WTC11 (cell line): Measurements from ENCODE around the gene GPR153. TPM values are rescaled to one million over a fixed set of nuclear protein-coding genes. Genes with fewer than 3 reads are reported as not detected.

ENCODE experiments used
- ATAC-seq: fragments of 200-7000 bp; cut with Tn5 transposase; 2 replicates; pipeline ENCODE4 v1.10.0; 2021; ENCODE audit warnings: mild to moderate bottlenecking, moderate library complexity
- Bru-seq: library from RNA; stranded (reverse); fragments of 400-500 nt; gene quantifications from one replicate; lab custom pipeline; 2021; lab: Mats Ljungman, UMichigan
- CTCF ChIA-PET: fragments of 300-600 bp; sonication (Branson Sonifier 250); formaldehyde crosslinking; loops from one replicate; lab custom pipeline; 2021; ENCODE audit warnings: antibody characterized with exemption; lab: Charles Lee
- POLR2A ChIA-PET: fragments of 350-600 bp; sonication (Branson Sonifier 250); formaldehyde crosslinking; loops from one replicate; lab custom pipeline; 2021; ENCODE audit warnings: antibody characterized with exemption; lab: Charles Lee
- DNase-seq: peaks from one replicate; pipeline ENCODE4 v3.0.0; 2021; ENCODE audit warnings: low spot score
- H3K27ac Mint-ChIP-seq: 2 replicates; pipeline ENCODE4 v1.8.0; 2021; ENCODE audit warnings: mixed read lengths
- H3K27me3 Mint-ChIP-seq: 2 replicates; pipeline ENCODE4 v1.8.0; 2021; ENCODE audit warnings: low read depth, mild to moderate bottlenecking, moderate library complexity, mixed read lengths
- H3K36me3 Mint-ChIP-seq: 2 replicates; pipeline ENCODE4 v1.8.0; 2021; ENCODE audit warnings: mixed read lengths
- H3K4me1 Mint-ChIP-seq: 2 replicates; pipeline ENCODE4 v1.8.0; 2022; ENCODE audit warnings: mixed read lengths
- H3K4me3 Mint-ChIP-seq: 2 replicates; pipeline ENCODE4 v1.8.0; 2021; ENCODE audit warnings: mild to moderate bottlenecking, moderate library complexity, mixed read lengths
- H3K9me3 Mint-ChIP-seq: 2 replicates; pipeline ENCODE4 v1.8.0; 2021; ENCODE audit warnings: mixed read lengths
- ARID4B ChIP-seq: sonication (generic); formaldehyde crosslinking; IDR thresholded peaks from 2 replicates; pipeline ENCODE4 v1.8.0; 2023; ENCODE audit warnings: missing genetic modification reagents, mild to moderate bottlenecking, borderline replicate concordance
- CBFB ChIP-seq: sonication (generic); formaldehyde crosslinking; IDR thresholded peaks from 2 replicates; pipeline ENCODE4 v1.8.1; 2022; ENCODE audit warnings: mild to moderate bottlenecking, low read depth, missing genetic modification reagents
- CREM ChIP-seq: sonication (generic); formaldehyde crosslinking; IDR thresholded peaks from 2 replicates; pipeline ENCODE4 v1.8.1; 2022; ENCODE audit warnings: mild to moderate bottlenecking, missing genetic modification reagents, moderate library complexity
- E2F1 ChIP-seq: sonication (generic); formaldehyde crosslinking; IDR thresholded peaks from 2 replicates; pipeline ENCODE4 v1.8.0; 2022; ENCODE audit warnings: mild to moderate bottlenecking, missing genetic modification reagents
- E2F4 ChIP-seq: sonication (generic); formaldehyde crosslinking; IDR thresholded peaks from 2 replicates; pipeline ENCODE4 v1.8.1; 2022; ENCODE audit warnings: low read depth, mild to moderate bottlenecking, moderate library complexity, missing genetic modification reagents, borderline replicate concordance
- E2F5 ChIP-seq: sonication (generic); formaldehyde crosslinking; IDR thresholded peaks from 2 replicates; pipeline ENCODE4 v1.8.1; 2022; ENCODE audit warnings: mild to moderate bottlenecking, moderate library complexity, missing genetic modification reagents
- EMX1 ChIP-seq: fragments of 250-450 bp; sonication (Bioruptor Pico); IDR thresholded peaks from 2 replicates; pipeline ENCODE4 v1.8.0; 2021; ENCODE audit warnings: mild to moderate bottlenecking
- FOXP1 ChIP-seq: sonication (generic); formaldehyde crosslinking; IDR thresholded peaks from 2 replicates; pipeline ENCODE4 v1.8.0; 2022; ENCODE audit warnings: missing genetic modification reagents, mild to moderate bottlenecking, moderate library complexity, borderline replicate concordance
- GABPB1 ChIP-seq: sonication (generic); formaldehyde crosslinking; IDR thresholded peaks from 2 replicates; pipeline ENCODE4 v1.8.1; 2023; ENCODE audit warnings: mild to moderate bottlenecking, missing genetic modification reagents
- MXD4 ChIP-seq: fragments of 250-450 bp; sonication (Bioruptor Pico); IDR thresholded peaks from 2 replicates; pipeline ENCODE4 v1.8.0; 2021; ENCODE audit warnings: mild to moderate bottlenecking, moderate library complexity, borderline replicate concordance
- NFATC4 ChIP-seq: fragments of 250-450 bp; sonication (Bioruptor Pico); IDR thresholded peaks from 2 replicates; pipeline ENCODE4 v1.9.0; 2021; ENCODE audit warnings: mild to moderate bottlenecking
- NR2C2 ChIP-seq: sonication (generic); formaldehyde crosslinking; IDR thresholded peaks from 2 replicates; pipeline ENCODE4 v1.8.0; 2022; ENCODE audit warnings: mild to moderate bottlenecking, missing genetic modification reagents
- PREB ChIP-seq: sonication (generic); formaldehyde crosslinking; IDR thresholded peaks from 2 replicates; pipeline ENCODE4 v1.8.1; 2022; ENCODE audit warnings: mild to moderate bottlenecking, missing genetic modification reagents, moderate library complexity, borderline replicate concordance
- SMAD3 ChIP-seq: sonication (generic); formaldehyde crosslinking; IDR thresholded peaks from 2 replicates; pipeline ENCODE4 v1.8.0; 2022; ENCODE audit warnings: missing genetic modification reagents, mild to moderate bottlenecking, borderline replicate concordance
- SP1 ChIP-seq: sonication (generic); formaldehyde crosslinking; conservative IDR thresholded peaks from 2 replicates; pipeline ENCODE4 v1.8.1; 2022; ENCODE audit warnings: missing genetic modification reagents
- ZBTB21 ChIP-seq: sonication (generic); formaldehyde crosslinking; IDR thresholded peaks from 2 replicates; pipeline ENCODE4 v1.8.1; 2023; ENCODE audit warnings: mild to moderate bottlenecking, missing genetic modification reagents, borderline replicate concordance
- ZNF121 ChIP-seq: sonication (generic); formaldehyde crosslinking; IDR thresholded peaks from 2 replicates; pipeline ENCODE4 v1.8.0; 2023; ENCODE audit warnings: missing genetic modification reagents
- ZNF232 ChIP-seq: sonication (generic); formaldehyde crosslinking; IDR thresholded peaks from 2 replicates; pipeline ENCODE4 v1.8.0; 2022; ENCODE audit warnings: mild to moderate bottlenecking, missing genetic modification reagents
- ZNF263 ChIP-seq: sonication (generic); formaldehyde crosslinking; IDR thresholded peaks from 2 replicates; pipeline ENCODE4 v1.8.1; 2022; ENCODE audit warnings: low read depth, mild to moderate bottlenecking, moderate library complexity, missing genetic modification reagents
- ZNF532 ChIP-seq: fragments of 250-450 bp; sonication (Bioruptor Pico); IDR thresholded peaks from 2 replicates; pipeline ENCODE4 v1.9.0; 2021; ENCODE audit warnings: mild to moderate bottlenecking, borderline replicate concordance
- ZSCAN18 ChIP-seq: fragments of 250-450 bp; sonication (Bioruptor Pico); IDR thresholded peaks from 2 replicates; pipeline ENCODE4 v2.1.2; 2022; ENCODE audit warnings: mild to moderate bottlenecking, moderate library complexity
- long read RNA-seq, 3 experiments: library from RNA in 1 of 3; library from capped mRNA in 1 of 3; library from polyadenylated mRNA in 1 of 3; unstranded in 2 of 3; stranded (forward) in 1 of 3; transcript quantifications; one replicate each; pipeline ENCODE4 v2.0.0, GENCODE V29; 2021
- total RNA-seq: library from RNA; stranded (reverse); gene quantifications from 3 replicates; pipeline ENCODE4 v1.2.3, GENCODE V29; 2021

GPR153 gene
- 13.4 to 14.8 TPM (median 14.6 TPM) in 3 replicates for total RNA-seq
- Bru-seq, nascent RNA: percentile 48 among the genes with signal in this experiment
- long read RNA-seq, experiment 1, full-length matches to known transcripts: 20 of 73 reads
- long read RNA-seq, experiment 1, partial matches to known transcripts: 29 of 73 reads
- long read RNA-seq, experiment 1, other reads (novel, unspliced or antisense): 24 of 73 reads
- long read RNA-seq, experiment 2, full-length matches to known transcripts: 6 of 35 reads
- long read RNA-seq, experiment 2, partial matches to known transcripts: 6 of 35 reads
- long read RNA-seq, experiment 2, other reads (novel, unspliced or antisense): 23 of 35 reads
- long read RNA-seq, experiment 3: 0 reads

- no peak within 1 kb of the TSS for H3K27ac Mint-ChIP-seq
- H3K27me3 Mint-ChIP-seq: peaks cover 21% of the 10 kb centered on the region
- ATAC-seq: peak; percentile 23
- H3K4me1 Mint-ChIP-seq: peaks cover 9% of the 10 kb centered on the region
- H3K4me3 Mint-ChIP-seq: peak within 1 kb of the TSS; percentile 63
- no peak for DNase-seq
- ChIA-PET POLR2A (interaction anchor here (0.9 kb wide), 1 partner anchor 107 kb away, joined by 3 read pairs; no protein-coding TSS in a partner anchor), CTCF (interaction anchor here (0.5 to 14.8 kb wide), 15 partner anchors 12 to 180 kb away, joined by 3 to 164 read pairs (median 3); no protein-coding TSS in a partner anchor)
- H3K9me3 Mint-ChIP-seq: no peaks in the 10 kb centered on the region
- H3K36me3 Mint-ChIP-seq: no peaks in the 10 kb centered on the region
- TF ChIP-seq CBFB (CRISPR knock-in tag): no peak
- TF ChIP-seq ARID4B (CRISPR knock-in tag): no peak; the same call in 1 of the 2 replicates
- TF ChIP-seq E2F5: no peak
- TF ChIP-seq ZBTB21 (CRISPR knock-in tag): no peak
- no peak for TF ChIP-seq GABPB1
- no peak for TF ChIP-seq PREB (CRISPR knock-in tag)
- TF ChIP-seq CREM (CRISPR knock-in tag): 0 out of 2 replicates have a peak, but pooled peaks have one; percentile 17
- no peak for TF ChIP-seq ZNF232
- TF ChIP-seq EMX1 (CRISPR knock-in tag): no peak
- TF ChIP-seq NFATC4 (CRISPR knock-in tag): no peak
- TF ChIP-seq FOXP1 (CRISPR knock-in tag): peak; percentile 63; the same call in 1 of the 2 replicates
- TF ChIP-seq ZSCAN18 (CRISPR knock-in tag): no peak
- peak; percentile 56; the same call in 1 of the 2 replicates for TF ChIP-seq SP1
- no peak for TF ChIP-seq E2F4
- no peak for TF ChIP-seq ZNF121 (CRISPR knock-in tag)
- TF ChIP-seq E2F1 (CRISPR knock-in tag): no peak
- no peak for TF ChIP-seq ZNF263 (CRISPR knock-in tag)
- no peak for TF ChIP-seq MXD4 (CRISPR knock-in tag)
- TF ChIP-seq ZNF532 (CRISPR knock-in tag): no peak
- TF ChIP-seq NR2C2 (CRISPR knock-in tag): no peak
- TF ChIP-seq SMAD3 (CRISPR knock-in tag): no peak
Measured at GRCh38 chr1:6260961-6261614, at the start of gene GPR153. Gene GPR153, minus strand, starts transcription at chr1:6261098. Its CDS starts 6,193 bp downstream, at chr1:6254905.
